Uterus (tissue), 4 donors: ENCODE data around the gene SHKBP1. TPM values are rescaled to one million over a fixed set of nuclear protein-coding genes. Genes with fewer than 3 reads are reported as not detected.

Experiments
- DNase-seq, 2 donors: peaks; one replicate each; pipeline ENCODE4 v3.0.0-alpha.2; 2019 to 2020
- H3K27ac ChIP-seq, 2 donors: fragments of 200-600 bp; sonication (generic); 1 replicate in 1 of 2; 2 replicates in 1 of 2; pipeline ENCODE4 v1.5.1; 2016 to 2018
- H3K27me3 ChIP-seq, 2 donors: fragments of 200-600 bp; sonication (generic); one replicate each; pipeline ENCODE4 v1.5.1; 2018 to 2019; ENCODE audit warnings: control low read depth in 1 of 2
- H3K36me3 ChIP-seq, 2 donors: fragments of 200-600 bp; sonication (generic); one replicate each; pipeline ENCODE4 v1.5.1; 2019; ENCODE audit warnings: control low read depth in 1 of 2
- H3K4me1 ChIP-seq, 2 donors: fragments of 200-600 bp; sonication (generic); one replicate each; pipeline ENCODE4 v1.5.1; 2018 to 2019; ENCODE audit warnings: control low read depth in 1 of 2
- H3K4me3 ChIP-seq, 2 donors: fragments of 200-600 bp; sonication (generic); 1 replicate in 1 of 2; 2 replicates in 1 of 2; pipeline ENCODE4 v1.5.1; 2018 to 2019; ENCODE audit warnings: mild to moderate bottlenecking in 1 of 2
- H3K9me3 ChIP-seq, 2 donors: fragments of 200-600 bp; sonication (generic); one replicate each; pipeline ENCODE4 v1.5.1; 2019; ENCODE audit warnings: control low read depth in 1 of 2
- POLR2A ChIP-seq, 2 donors: fragments of 450-650 bp; IDR thresholded peaks; one replicate each; pipeline ENCODE4 v1.6.1; 2016; ENCODE audit warnings: antibody characterized with exemption in 2 of 2, mild to moderate bottlenecking in 1 of 2, moderate library complexity in 1 of 2
- intact Hi-C: fragments of 100-400 bp; cut with DNase I; formaldehyde crosslinking; loops from one replicate; pipeline ENCODE4 v1.15.1; 2023; ENCODE audit warnings: low total_unique reads
- total RNA-seq, 4 donors: library from RNA; depleted of rRNA in 3 of 4; stranded (reverse); fragments of >200 nt in 3 of 4; gene quantifications; one replicate each; pipeline versions ENCODE4 v1.1.0 to v1.2.4, GENCODE V29; 2014 to 2023
- TF ChIP-seq, protein P1 (sequence below), 4 experiments: fragments of 200-600 bp in 2 of 4; fragments of 450-650 bp in 2 of 4; sonication (generic) in 2 of 4; IDR thresholded peaks; one replicate each; pipeline ENCODE4 v1.5.1; 2016 to 2019; ENCODE audit warnings: antibody characterized with exemption in 4 of 4, mild to moderate bottlenecking in 2 of 4, moderate library complexity in 1 of 4
- donor health status: DM: yes; HTN: yes; CAD: no.

The SHKBP1 gene
- total RNA-seq, 4 donors from 2014 or later = 15.1 to 57.4 (median 21.9) TPM

DNA sequence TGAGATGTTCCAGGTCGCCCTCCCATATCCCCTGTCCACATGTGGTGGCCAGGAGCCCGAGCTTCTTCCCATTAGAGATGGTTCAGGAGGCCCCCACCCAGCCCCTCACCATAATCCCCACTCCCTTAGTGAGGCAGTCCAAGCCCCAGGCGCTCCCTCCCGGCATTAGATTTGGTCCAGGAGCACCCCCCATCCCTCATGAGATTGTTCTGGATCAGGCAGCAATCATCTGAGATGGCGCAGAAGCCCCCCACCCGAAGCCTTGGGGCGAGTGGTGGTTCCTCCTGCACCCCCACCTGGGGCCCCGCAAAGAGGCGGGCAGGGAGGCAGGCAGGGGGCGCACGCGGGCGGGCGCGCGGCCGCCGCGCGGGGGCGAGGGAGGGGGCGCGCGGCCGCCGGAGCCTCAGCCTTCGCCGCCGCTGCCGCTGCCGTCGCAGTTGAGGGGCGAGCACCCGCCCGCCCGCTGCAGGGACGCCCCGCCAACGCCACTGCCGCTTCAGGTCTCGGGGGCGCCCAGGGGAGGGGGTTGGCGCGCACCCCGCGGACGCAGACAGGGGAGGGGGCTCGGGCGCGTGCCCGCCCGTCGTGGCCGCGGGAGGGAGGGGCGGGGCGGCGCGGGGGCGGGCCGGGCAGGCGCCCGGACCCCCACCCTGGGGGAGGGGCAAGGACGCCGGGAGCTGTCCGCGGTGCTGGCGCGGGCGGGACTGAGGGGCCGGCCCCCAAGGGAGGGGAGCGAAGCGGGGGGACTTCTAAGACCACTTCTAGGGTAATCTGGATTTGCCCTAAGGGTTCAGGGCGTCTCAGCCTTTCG, 46.4 kb upstream of the SHKBP1 start:
- DNase-seq = no peak
- Histone ChIP-seq H3K36me3 (no peaks in the 10 kb centered on the region), H3K27ac (no peak overlapping the region), H3K4me1 (peaks cover 0 to 10% of the 10 kb centered on the region in 2 donors), H3K4me3 (no peak overlapping the region), H3K9me3 (no peaks in the 10 kb centered on the region), H3K27me3 (no peaks in the 10 kb centered on the region)
- TF ChIP-seq, protein P1, sequence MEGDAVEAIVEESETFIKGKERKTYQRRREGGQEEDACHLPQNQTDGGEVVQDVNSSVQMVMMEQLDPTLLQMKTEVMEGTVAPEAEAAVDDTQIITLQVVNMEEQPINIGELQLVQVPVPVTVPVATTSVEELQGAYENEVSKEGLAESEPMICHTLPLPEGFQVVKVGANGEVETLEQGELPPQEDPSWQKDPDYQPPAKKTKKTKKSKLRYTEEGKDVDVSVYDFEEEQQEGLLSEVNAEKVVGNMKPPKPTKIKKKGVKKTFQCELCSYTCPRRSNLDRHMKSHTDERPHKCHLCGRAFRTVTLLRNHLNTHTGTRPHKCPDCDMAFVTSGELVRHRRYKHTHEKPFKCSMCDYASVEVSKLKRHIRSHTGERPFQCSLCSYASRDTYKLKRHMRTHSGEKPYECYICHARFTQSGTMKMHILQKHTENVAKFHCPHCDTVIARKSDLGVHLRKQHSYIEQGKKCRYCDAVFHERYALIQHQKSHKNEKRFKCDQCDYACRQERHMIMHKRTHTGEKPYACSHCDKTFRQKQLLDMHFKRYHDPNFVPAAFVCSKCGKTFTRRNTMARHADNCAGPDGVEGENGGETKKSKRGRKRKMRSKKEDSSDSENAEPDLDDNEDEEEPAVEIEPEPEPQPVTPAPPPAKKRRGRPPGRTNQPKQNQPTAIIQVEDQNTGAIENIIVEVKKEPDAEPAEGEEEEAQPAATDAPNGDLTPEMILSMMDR (IDR thresholded peaks at IDR 0.05) = peak in 2 of 4 experiments; percentile 21 to 30
- no peak for TF ChIP-seq POLR2A (IDR thresholded peaks at IDR 0.05)
- intact Hi-C loops = loop anchor here (5.0 kb wide), 1 partner anchor 67 kb away; no protein-coding TSS in a partner anchor

DNA sequence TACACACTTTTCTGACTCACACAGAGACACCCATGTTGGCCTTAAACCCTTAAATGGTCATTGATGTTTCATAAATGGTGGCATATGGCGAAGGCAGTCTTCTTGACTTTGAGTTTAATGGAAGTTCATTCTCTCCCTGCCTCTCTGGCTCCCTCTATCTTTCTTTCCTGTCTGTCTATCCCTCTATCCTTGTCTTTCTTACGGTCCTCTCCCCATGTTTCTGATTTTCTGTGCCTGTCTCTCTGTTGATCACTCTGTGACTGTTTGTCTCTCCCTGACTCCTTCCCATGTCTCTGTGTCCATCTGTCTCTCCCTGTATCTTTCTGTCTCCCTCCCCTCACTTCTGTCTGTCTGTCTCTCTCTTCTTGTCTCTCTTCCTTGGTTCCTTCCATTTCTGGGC, 43.2 kb upstream of the SHKBP1 start:
- no peaks in the 10 kb centered on the region for H3K9me3 ChIP-seq
- intact Hi-C loops = loop anchor here (5.0 kb wide), 1 partner anchor 64 kb away; no protein-coding TSS in a partner anchor
- no peak overlapping the region for H3K27ac ChIP-seq
- DNase-seq = no peak
- TF ChIP-seq POLR2A (IDR thresholded peaks at IDR 0.05) = no peak
- TF ChIP-seq, protein P1 (IDR thresholded peaks at IDR 0.05) = no peak
- H3K36me3 ChIP-seq = no peaks in the 10 kb centered on the region
- H3K27me3 ChIP-seq = no peaks in the 10 kb centered on the region
- H3K4me1 ChIP-seq = peaks cover 0 to 10% of the 10 kb centered on the region in 2 donors
- no peak overlapping the region for H3K4me3 ChIP-seq

DNA sequence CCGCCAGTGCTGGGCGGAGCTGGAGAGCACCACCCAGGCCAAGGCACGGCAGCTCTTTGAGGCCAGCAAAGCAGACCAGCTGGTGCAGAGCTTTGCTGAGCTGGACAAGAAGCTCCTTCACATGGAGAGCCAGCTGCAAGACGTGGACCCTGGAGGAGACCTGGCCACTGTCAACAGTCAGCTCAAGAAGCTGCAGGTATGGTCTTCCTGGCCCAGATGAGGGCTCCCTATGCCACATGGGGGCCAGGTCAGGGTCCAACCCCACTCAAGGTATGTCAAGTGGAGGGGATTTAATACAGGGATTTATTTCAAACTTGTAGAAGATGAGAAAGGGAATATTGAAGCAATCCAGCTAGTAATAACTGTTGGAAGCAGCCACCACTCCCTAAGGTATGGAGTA, 42.5 kb upstream of the SHKBP1 start:
- H3K4me3 ChIP-seq = no peak overlapping the region
- TF ChIP-seq, protein P1 (IDR thresholded peaks at IDR 0.05) = no peak
- TF ChIP-seq POLR2A (IDR thresholded peaks at IDR 0.05) = no peak
- no peak for DNase-seq
- peaks cover 0 to 10% of the 10 kb centered on the region in 2 donors for H3K4me1 ChIP-seq
- no peaks in the 10 kb centered on the region for H3K36me3 ChIP-seq
- H3K27me3 ChIP-seq = no peaks in the 10 kb centered on the region
- H3K9me3 ChIP-seq = no peaks in the 10 kb centered on the region
- H3K27ac ChIP-seq = no peak overlapping the region
- intact Hi-C loops = loop anchor here (5.0 kb wide), 1 partner anchor 63 kb away; no protein-coding TSS in a partner anchor

DNA sequence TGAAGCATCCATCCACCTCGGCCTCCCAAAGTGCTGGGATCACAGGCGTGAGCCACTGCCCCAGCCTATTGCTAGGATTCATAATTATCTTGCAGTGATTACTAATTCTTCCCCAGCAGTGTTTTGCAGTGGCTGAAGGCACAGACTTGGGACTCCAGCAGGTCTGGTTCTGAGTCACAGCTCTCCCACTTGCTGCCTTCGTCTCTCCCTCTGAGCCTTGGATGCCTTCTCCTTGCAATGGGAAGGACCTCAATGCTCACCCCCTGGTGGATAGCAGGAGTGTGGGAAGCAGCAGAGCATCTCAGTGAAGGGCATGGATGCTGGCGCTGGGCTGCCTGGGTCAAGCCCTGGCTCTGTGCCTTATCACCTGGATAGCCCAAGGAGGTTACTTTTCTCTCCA, 37.6 kb upstream of the SHKBP1 start:
- DNase-seq = no peak
- H3K9me3 ChIP-seq = no peaks in the 10 kb centered on the region
- no peaks in the 10 kb centered on the region for H3K36me3 ChIP-seq
- H3K4me1 ChIP-seq = no peaks in the 10 kb centered on the region
- no peak overlapping the region for H3K27ac ChIP-seq
- no peak for TF ChIP-seq POLR2A (IDR thresholded peaks at IDR 0.05)
- TF ChIP-seq, protein P1 (IDR thresholded peaks at IDR 0.05) = no peak
- no peaks in the 10 kb centered on the region for H3K27me3 ChIP-seq
- intact Hi-C loops = no loop called here
- H3K4me3 ChIP-seq = no peak overlapping the region

DNA sequence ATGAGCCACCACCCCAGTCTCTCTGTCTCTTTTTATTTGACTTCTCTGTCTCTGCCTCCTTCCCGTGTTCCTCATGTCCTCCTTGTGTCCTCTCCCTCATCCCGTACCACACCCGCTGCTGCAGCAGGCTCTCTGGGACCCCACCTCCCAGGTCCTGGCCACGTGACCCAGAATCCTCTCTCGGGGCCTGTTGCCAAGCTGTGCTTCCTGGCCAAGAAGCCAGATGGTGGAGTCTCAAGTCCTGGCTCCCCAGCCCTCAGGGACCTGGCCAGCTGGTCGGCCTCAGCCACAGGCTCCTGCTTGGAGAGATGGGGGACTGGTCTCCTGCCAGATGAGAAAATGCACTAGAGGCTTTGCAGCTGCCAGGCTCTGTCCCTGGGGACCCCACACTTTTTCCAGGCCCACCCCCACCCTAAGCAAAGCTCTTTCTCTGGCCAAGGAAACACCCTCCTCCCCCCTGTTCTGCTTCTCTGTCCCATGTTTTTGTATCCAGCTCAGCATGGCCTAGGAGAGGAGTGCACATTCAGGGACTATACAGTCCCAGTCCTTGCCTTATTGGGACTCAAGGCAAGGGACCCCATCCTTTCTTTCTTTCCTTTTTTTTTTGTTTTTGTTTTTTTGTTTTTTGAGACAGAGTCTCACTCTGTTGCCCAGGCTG, 34.3 kb upstream of the SHKBP1 start:
- H3K4me3 ChIP-seq = no peak overlapping the region
- no peaks in the 10 kb centered on the region for H3K27me3 ChIP-seq
- DNase-seq = peak; percentile 56 to 77
- H3K4me1 ChIP-seq = no peaks in the 10 kb centered on the region
- TF ChIP-seq, protein P1 (IDR thresholded peaks at IDR 0.05) = no peak
- TF ChIP-seq POLR2A (IDR thresholded peaks at IDR 0.05) = no peak
- peak overlapping the region in 1 of 2 donors; percentile 8 for H3K27ac ChIP-seq
- no peaks in the 10 kb centered on the region for H3K36me3 ChIP-seq
- H3K9me3 ChIP-seq = no peaks in the 10 kb centered on the region
- intact Hi-C loops = no loop called here
